ENCODE measurements around the gene AHNAK2.

DNA sequence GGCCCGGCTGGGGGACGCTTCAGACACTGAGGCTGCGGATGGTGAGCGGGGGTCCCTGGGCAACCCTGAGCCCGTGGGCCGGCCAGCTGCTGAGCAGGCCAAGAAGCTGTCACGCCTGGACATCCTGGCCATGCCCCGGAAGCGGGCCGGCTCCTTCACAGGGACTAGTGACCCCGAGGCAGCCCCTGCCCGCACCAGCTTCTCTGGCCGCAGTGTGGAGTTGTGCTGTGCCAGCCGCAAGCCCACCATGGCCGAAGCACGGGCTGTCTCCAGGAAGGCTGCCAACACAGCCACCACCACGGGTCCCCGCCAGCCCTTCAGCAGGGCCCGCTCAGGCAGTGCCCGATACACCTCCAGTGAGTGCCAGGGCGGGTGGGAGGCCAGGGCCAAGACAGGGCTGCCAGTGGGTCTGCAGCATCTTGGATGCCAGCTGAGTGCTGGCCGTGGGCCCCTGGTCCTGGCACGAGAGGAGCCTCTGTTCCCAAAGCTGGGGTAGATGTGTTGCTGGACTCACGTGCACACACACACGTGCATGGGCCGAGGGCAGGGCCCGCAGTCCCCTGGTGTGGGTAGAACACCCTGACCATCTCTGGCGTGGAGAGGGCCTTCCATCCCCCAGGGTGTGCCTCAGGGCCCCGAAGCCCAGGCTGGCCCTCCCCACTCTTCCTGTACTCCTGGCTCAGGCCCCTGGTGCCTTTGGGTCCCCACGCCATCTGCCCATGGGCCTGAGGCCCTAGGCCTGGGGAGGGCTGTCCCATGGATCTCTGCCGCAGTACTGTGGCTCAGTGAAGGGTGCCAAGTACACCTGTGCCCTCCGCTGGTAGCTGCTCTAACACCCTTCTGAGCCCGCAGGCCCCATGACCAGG is 90.3 kb downstream of the AHNAK2 start:
- TF ChIP-seq RBFOX2 (IDR thresholded peaks at IDR 0.05; ENCODE audit: low read depth, low read length), result no peak
- TF ChIP-seq RFXANK (CRISPR knock-in tag; IDR thresholded peaks at IDR 0.05), result no peak
- no peak for TF ChIP-seq HMGXB4 (CRISPR knock-in tag; IDR thresholded peaks at IDR 0.05; ENCODE audit: borderline replicate concordance in 1 of 2, low read depth in 1 of 2)
- TF ChIP-seq SRF (IDR thresholded peaks at IDR 0.05; ENCODE audit: low read depth, low read length), result no peak
- TF ChIP-seq ZBTB7A (CRISPR knock-in tag; IDR thresholded peaks at IDR 0.05), result no peak
- no peak for TF ChIP-seq NFE2 (CRISPR knock-in tag; IDR thresholded peaks at IDR 0.05)
- TF ChIP-seq MYC (CRISPR knock-in tag; IDR thresholded peaks at IDR 0.05; ENCODE audit: borderline replicate concordance), result no peak
- no peak for TF ChIP-seq CREB1 (IDR thresholded peaks at IDR 0.05)
- TF ChIP-seq CREB1 (CRISPR knock-in tag; IDR thresholded peaks at IDR 0.05), result no peak
- TF ChIP-seq KLF16 (CRISPR knock-in tag; IDR thresholded peaks at IDR 0.05), result no peak
- TF ChIP-seq, protein P1, sequence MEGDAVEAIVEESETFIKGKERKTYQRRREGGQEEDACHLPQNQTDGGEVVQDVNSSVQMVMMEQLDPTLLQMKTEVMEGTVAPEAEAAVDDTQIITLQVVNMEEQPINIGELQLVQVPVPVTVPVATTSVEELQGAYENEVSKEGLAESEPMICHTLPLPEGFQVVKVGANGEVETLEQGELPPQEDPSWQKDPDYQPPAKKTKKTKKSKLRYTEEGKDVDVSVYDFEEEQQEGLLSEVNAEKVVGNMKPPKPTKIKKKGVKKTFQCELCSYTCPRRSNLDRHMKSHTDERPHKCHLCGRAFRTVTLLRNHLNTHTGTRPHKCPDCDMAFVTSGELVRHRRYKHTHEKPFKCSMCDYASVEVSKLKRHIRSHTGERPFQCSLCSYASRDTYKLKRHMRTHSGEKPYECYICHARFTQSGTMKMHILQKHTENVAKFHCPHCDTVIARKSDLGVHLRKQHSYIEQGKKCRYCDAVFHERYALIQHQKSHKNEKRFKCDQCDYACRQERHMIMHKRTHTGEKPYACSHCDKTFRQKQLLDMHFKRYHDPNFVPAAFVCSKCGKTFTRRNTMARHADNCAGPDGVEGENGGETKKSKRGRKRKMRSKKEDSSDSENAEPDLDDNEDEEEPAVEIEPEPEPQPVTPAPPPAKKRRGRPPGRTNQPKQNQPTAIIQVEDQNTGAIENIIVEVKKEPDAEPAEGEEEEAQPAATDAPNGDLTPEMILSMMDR (CRISPR knock-in tag; IDR thresholded peaks at IDR 0.05), result no peak
- no peak for TF ChIP-seq CCDC6 (CRISPR knock-in tag; IDR thresholded peaks at IDR 0.05)
